ENCODE data around the gene KLHL5. TPM values are rescaled to one million over a fixed set of nuclear protein-coding genes. Genes with fewer than 3 reads are reported as not detected.

Gene KLHL5
- total RNA-seq, 2 donors from 2014 or later: 25.1 to 41.1 TPM

GRCh38 chr4:39047681-39048080, 14.4 kb upstream of the KLHL5 start:
- Histone ChIP-seq H3K9ac (ENCODE audit: extremely low read depth, low read length, poor library complexity, severe bottlenecking) (no peak overlapping the region), H3K4me3 (ENCODE audit: low read length) (no peak overlapping the region), H3K4me1 (ENCODE audit: control insufficient read depth, insufficient read depth, low read length) (no peaks in the 10 kb centered on the region), H3K27me3 (ENCODE audit: control insufficient read depth, insufficient read depth, low read length, poor library complexity, severe bottlenecking) (no peaks in the 10 kb centered on the region), H3K27ac (ENCODE audit: low read depth, low read length) (no peak overlapping the region), H3K9me3 (ENCODE audit: control insufficient read depth, low read length) (no peaks in the 10 kb centered on the region), H3K36me3 (ENCODE audit: control insufficient read depth, insufficient read depth, low read length) (no peaks in the 10 kb centered on the region)
- Mint-ChIP-seq H3K36me3 (ENCODE audit: low read depth) (no peaks in the 10 kb centered on the region), H3K4me1 (peaks cover 35% of the 10 kb centered on the region), H3K9me3 (no peaks in the 10 kb centered on the region), H3K27ac (no peak overlapping the region), H3K4me3 (no peak overlapping the region), H3K27me3 (ENCODE audit: insufficient read depth) (no peaks in the 10 kb centered on the region)
- TF ChIP-seq CTCF (conservative IDR thresholded peaks at IDR 0.05): no peak
- 92 to 100% methylated on average over 1 to 2 of the region's 2 CpGs for WGBS, 2 experiments (ENCODE audit: insufficient coverage in 1 of 2, insufficient read length in 1 of 2)
- no peak for DNase-seq

- Histone ChIP-seq H3K4me1 (ENCODE audit: control insufficient read depth, insufficient read depth, low read length) (no peaks in the 10 kb centered on the region), H3K27ac (ENCODE audit: low read depth, low read length) (no peak overlapping the region), H3K4me3 (ENCODE audit: low read length) (no peak overlapping the region), H3K36me3 (ENCODE audit: control insufficient read depth, insufficient read depth, low read length) (no peaks in the 10 kb centered on the region), H3K9ac (ENCODE audit: extremely low read depth, low read length, poor library complexity, severe bottlenecking) (no peak overlapping the region), H3K9me3 (ENCODE audit: control insufficient read depth, low read length) (no peaks in the 10 kb centered on the region), H3K27me3 (ENCODE audit: control insufficient read depth, insufficient read depth, low read length, poor library complexity, severe bottlenecking) (no peaks in the 10 kb centered on the region)
- Mint-ChIP-seq H3K27ac (no peak overlapping the region), H3K36me3 (ENCODE audit: low read depth) (no peaks in the 10 kb centered on the region), H3K4me1 (peaks cover 32% of the 10 kb centered on the region), H3K9me3 (no peaks in the 10 kb centered on the region), H3K27me3 (ENCODE audit: insufficient read depth) (no peaks in the 10 kb centered on the region), H3K4me3 (no peak overlapping the region)
- WGBS, 2 experiments (ENCODE audit: insufficient coverage in 1 of 2, insufficient read length in 1 of 2): 100% methylated on average over 1 of the region's 1 CpG; no CpG with 5 or more reads in 1 of the 2 experiments
- DNase-seq: no peak
- no peak for TF ChIP-seq CTCF (conservative IDR thresholded peaks at IDR 0.05)
These were observed 13.7 kb upstream of the KLHL5 start for GRCh38 chr4:39048311-39048710.

GRCh38 chr4:39050590-39050989, 11.4 kb upstream of the KLHL5 start:
- Histone ChIP-seq H3K36me3 (ENCODE audit: control insufficient read depth, insufficient read depth, low read length) (no peaks in the 10 kb centered on the region), H3K27me3 (ENCODE audit: control insufficient read depth, insufficient read depth, low read length, poor library complexity, severe bottlenecking) (no peaks in the 10 kb centered on the region), H3K9ac (ENCODE audit: extremely low read depth, low read length, poor library complexity, severe bottlenecking) (no peak overlapping the region), H3K4me1 (ENCODE audit: control insufficient read depth, insufficient read depth, low read length) (peaks cover 3% of the 10 kb centered on the region), H3K9me3 (ENCODE audit: control insufficient read depth, low read length) (no peaks in the 10 kb centered on the region), H3K4me3 (ENCODE audit: low read length) (no peak overlapping the region), H3K27ac (ENCODE audit: low read depth, low read length) (no peak overlapping the region)
- Mint-ChIP-seq H3K4me3 (no peak overlapping the region), H3K36me3 (ENCODE audit: low read depth) (no peaks in the 10 kb centered on the region), H3K4me1 (peaks cover 30% of the 10 kb centered on the region), H3K27ac (no peak overlapping the region), H3K9me3 (no peaks in the 10 kb centered on the region), H3K27me3 (ENCODE audit: insufficient read depth) (no peaks in the 10 kb centered on the region)
- 83 to 93% methylated on average over 2 of the region's 2 CpGs for WGBS, 2 experiments (ENCODE audit: insufficient coverage in 1 of 2, insufficient read length in 1 of 2)
- DNase-seq: no peak
- no peak for TF ChIP-seq CTCF (conservative IDR thresholded peaks at IDR 0.05)
